HepG2 (cell line): ENCODE measurements around the gene OR10J5.

Experiments
- ARNT ChIP-seq: fragments of 450-650 bp; IDR thresholded peaks from 2 replicates; pipeline ENCODE4 v1.6.1; 2017
- POLR2A ChIP-seq, 2 experiments: IDR thresholded peaks; 2 replicates each; pipeline ENCODE4 v1.6.1; 2011; ENCODE audit warnings: low read depth in 2 of 2, low read length in 2 of 2, mild to moderate bottlenecking in 1 of 2, moderate library complexity in 1 of 2; ENCODE audit not compliant: insufficient read depth in 1 of 2
- RAD51 ChIP-seq: fragments of 450-650 bp; IDR thresholded peaks from 2 replicates; pipeline ENCODE4 v1.6.1; 2016; ENCODE audit warnings: borderline replicate concordance
- SALL1 ChIP-seq: sonication (generic); formaldehyde crosslinking; IDR thresholded peaks from 2 replicates; pipeline ENCODE4 v1.8.0; 2022; ENCODE audit warnings: mild to moderate bottlenecking, missing genetic modification reagents
- SIN3A ChIP-seq: IDR thresholded peaks from 2 replicates; pipeline ENCODE4 v1.6.1; 2011; ENCODE audit warnings: low read depth, mild to moderate bottlenecking, control low read depth, low read length, borderline replicate concordance
- SMAD1 ChIP-seq: sonication (generic); formaldehyde crosslinking; IDR thresholded peaks from 2 replicates; pipeline ENCODE4 v1.4.0; 2020; ENCODE audit warnings: missing genetic modification reagents, low read depth, mild to moderate bottlenecking, borderline replicate concordance
- SMC3 ChIP-seq: IDR thresholded peaks from 2 replicates; pipeline ENCODE4 v1.6.1; 2011; ENCODE audit warnings: low read length, improper control_type of control experiment
- ZNF547 ChIP-seq: sonication (generic); formaldehyde crosslinking; IDR thresholded peaks from 2 replicates; pipeline ENCODE4 v1.5.1; 2020; ENCODE audit warnings: mild to moderate bottlenecking, missing genetic modification reagents
- TF ChIP-seq, protein P1 (sequence below): sonication (generic); formaldehyde crosslinking; IDR thresholded peaks from 2 replicates; pipeline ENCODE4 v1.4.0; 2020; ENCODE audit warnings: missing genetic modification reagents, borderline replicate concordance
- TF ChIP-seq, protein P2 (sequence below): sonication (generic); formaldehyde crosslinking; IDR thresholded peaks from 2 replicates; pipeline ENCODE4 v1.5.0; 2020; ENCODE audit warnings: mild to moderate bottlenecking, missing genetic modification reagents, moderate library complexity

DNA sequence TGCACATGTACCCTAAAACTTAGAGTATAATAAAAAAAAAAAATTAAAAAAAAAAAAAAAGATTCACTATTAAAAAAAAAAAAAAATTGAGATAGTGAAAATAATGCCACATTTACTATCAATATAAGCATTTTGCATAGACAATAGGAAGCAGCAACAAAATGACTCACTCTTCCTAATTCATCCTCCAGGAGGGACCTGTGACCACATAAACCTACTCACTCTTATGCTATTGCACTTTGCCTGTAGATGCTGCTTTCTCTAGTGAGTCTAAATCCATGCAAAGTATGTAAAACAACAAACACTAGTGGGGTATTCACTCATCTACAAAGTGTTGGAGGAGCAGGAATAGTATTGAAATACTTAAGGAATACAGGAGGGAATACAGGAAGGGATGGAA, 2.9 kb downstream of the OR10J5 start:
- TF ChIP-seq SMAD1 (CRISPR knock-in tag) (no peak), POLR2A (IDR thresholded peaks at IDR 0.05; ENCODE audit: insufficient read depth in 1 of 2, low read depth in 2 of 2, low read length in 2 of 2) (no peak), ARNT (no peak), RAD51 (no peak), ZNF547 (CRISPR knock-in tag) (no peak), SIN3A (no peak), SMC3 (no peak), SALL1 (CRISPR knock-in tag) (no peak)
- TF ChIP-seq, protein P1, sequence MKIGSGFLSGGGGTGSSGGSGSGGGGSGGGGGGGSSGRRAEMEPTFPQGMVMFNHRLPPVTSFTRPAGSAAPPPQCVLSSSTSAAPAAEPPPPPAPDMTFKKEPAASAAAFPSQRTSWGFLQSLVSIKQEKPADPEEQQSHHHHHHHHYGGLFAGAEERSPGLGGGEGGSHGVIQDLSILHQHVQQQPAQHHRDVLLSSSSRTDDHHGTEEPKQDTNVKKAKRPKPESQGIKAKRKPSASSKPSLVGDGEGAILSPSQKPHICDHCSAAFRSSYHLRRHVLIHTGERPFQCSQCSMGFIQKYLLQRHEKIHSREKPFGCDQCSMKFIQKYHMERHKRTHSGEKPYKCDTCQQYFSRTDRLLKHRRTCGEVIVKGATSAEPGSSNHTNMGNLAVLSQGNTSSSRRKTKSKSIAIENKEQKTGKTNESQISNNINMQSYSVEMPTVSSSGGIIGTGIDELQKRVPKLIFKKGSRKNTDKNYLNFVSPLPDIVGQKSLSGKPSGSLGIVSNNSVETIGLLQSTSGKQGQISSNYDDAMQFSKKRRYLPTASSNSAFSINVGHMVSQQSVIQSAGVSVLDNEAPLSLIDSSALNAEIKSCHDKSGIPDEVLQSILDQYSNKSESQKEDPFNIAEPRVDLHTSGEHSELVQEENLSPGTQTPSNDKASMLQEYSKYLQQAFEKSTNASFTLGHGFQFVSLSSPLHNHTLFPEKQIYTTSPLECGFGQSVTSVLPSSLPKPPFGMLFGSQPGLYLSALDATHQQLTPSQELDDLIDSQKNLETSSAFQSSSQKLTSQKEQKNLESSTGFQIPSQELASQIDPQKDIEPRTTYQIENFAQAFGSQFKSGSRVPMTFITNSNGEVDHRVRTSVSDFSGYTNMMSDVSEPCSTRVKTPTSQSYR (CRISPR knock-in tag), result no peak
- TF ChIP-seq, protein P2, sequence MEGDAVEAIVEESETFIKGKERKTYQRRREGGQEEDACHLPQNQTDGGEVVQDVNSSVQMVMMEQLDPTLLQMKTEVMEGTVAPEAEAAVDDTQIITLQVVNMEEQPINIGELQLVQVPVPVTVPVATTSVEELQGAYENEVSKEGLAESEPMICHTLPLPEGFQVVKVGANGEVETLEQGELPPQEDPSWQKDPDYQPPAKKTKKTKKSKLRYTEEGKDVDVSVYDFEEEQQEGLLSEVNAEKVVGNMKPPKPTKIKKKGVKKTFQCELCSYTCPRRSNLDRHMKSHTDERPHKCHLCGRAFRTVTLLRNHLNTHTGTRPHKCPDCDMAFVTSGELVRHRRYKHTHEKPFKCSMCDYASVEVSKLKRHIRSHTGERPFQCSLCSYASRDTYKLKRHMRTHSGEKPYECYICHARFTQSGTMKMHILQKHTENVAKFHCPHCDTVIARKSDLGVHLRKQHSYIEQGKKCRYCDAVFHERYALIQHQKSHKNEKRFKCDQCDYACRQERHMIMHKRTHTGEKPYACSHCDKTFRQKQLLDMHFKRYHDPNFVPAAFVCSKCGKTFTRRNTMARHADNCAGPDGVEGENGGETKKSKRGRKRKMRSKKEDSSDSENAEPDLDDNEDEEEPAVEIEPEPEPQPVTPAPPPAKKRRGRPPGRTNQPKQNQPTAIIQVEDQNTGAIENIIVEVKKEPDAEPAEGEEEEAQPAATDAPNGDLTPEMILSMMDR (CRISPR knock-in tag), result no peak
